ENCODE data around the gene DCLK2.

DCLK2 gene

DNA sequence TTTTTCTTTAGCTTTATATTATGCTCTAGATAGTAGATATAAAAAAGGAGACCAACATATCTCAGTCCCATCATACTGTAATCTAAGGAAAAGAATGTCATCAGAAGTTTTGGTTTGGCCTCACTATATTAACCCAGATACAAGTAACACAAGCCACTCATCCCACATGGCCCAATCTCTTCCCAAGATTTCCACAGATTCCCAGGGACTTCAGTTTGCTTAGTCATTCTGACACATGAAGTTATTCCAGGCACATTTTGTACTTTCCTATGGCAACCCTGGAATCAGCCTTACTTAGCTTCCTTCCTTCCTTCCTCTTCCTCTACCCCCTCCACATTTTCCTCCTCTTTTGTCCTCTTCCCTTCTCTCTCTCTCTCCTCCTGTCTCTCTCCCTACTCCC, 21.7 kb upstream of the DCLK2 start:
- Histone ChIP-seq H3K27ac (ENCODE audit: low read length) (no peak overlapping the region), H3K9ac (ENCODE audit: low read length) (no peak overlapping the region), H3K4me3 (ENCODE audit: low read length) (no peak overlapping the region), H3K27me3 (ENCODE audit: low read depth, low read length) (no peaks in the 10 kb centered on the region), H3K9me3 (ENCODE audit: insufficient read depth, low read length) (peaks cover 4% of the 10 kb centered on the region), H3K4me1 (ENCODE audit: low read length) (peaks cover 3% of the 10 kb centered on the region; the same call in 1 of the 2 replicates), H3K79me2 (ENCODE audit: low read length) (no peaks in the 10 kb centered on the region), H2AFZ (ENCODE audit: low read depth, low read length) (no peak overlapping the region), H4K20me1 (ENCODE audit: insufficient read depth, low read length) (no peaks in the 10 kb centered on the region), H3K4me2 (ENCODE audit: low read length) (no peak overlapping the region), H3K36me3 (replicated peaks; ENCODE audit: low read depth, low read length) (peaks cover 5% of the 10 kb centered on the region)
- no peak for TF ChIP-seq EZH2phosphoT487 (IDR thresholded peaks at IDR 0.05; ENCODE audit: low read depth)
- TF ChIP-seq, protein P1, sequence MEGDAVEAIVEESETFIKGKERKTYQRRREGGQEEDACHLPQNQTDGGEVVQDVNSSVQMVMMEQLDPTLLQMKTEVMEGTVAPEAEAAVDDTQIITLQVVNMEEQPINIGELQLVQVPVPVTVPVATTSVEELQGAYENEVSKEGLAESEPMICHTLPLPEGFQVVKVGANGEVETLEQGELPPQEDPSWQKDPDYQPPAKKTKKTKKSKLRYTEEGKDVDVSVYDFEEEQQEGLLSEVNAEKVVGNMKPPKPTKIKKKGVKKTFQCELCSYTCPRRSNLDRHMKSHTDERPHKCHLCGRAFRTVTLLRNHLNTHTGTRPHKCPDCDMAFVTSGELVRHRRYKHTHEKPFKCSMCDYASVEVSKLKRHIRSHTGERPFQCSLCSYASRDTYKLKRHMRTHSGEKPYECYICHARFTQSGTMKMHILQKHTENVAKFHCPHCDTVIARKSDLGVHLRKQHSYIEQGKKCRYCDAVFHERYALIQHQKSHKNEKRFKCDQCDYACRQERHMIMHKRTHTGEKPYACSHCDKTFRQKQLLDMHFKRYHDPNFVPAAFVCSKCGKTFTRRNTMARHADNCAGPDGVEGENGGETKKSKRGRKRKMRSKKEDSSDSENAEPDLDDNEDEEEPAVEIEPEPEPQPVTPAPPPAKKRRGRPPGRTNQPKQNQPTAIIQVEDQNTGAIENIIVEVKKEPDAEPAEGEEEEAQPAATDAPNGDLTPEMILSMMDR (IDR thresholded peaks at IDR 0.05; ENCODE audit: low read depth, low read length) = no peak

DNA sequence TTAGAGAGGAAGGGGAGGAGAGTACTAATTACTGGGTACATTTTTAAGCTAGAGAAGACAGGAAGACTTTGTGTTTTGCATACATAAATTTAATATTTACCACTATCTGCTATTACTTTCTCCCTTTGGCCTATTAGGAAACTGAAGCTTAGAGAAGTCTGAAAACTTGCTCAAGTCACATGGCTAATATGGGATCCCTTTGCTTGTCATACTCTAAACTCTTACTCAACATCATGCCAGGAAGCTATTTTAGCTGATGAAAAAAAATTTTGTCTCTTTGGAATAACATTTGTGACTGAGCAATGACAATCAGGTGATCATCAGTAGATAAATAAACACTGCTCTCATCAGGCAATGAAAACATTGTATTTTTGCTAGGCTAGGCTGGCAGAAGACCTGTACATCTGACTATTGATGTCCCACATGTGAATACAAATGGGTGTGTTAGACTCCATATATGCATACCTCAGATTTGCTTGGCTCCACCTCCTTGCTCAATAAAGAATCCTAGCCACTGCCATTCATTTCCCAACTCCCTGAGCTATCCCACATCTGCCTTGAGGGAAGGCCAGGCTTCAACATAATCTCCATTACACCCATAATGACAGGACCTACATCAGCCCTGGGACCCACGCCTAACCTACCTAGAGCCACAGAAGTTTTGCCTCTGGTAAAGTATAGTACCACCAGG, 17.0 kb upstream of the DCLK2 start:
- Histone ChIP-seq H3K9me3 (ENCODE audit: insufficient read depth, low read length) (peaks cover 9% of the 10 kb centered on the region), H3K27me3 (ENCODE audit: low read depth, low read length) (no peaks in the 10 kb centered on the region), H3K4me1 (ENCODE audit: low read length) (peaks cover 6% of the 10 kb centered on the region), H4K20me1 (ENCODE audit: insufficient read depth, low read length) (no peaks in the 10 kb centered on the region), H3K4me2 (ENCODE audit: low read length) (no peak overlapping the region), H3K36me3 (replicated peaks; ENCODE audit: low read depth, low read length) (peaks cover 3% of the 10 kb centered on the region), H2AFZ (ENCODE audit: low read depth, low read length) (no peak overlapping the region), H3K9ac (ENCODE audit: low read length) (no peak overlapping the region), H3K79me2 (ENCODE audit: low read length) (no peaks in the 10 kb centered on the region), H3K27ac (ENCODE audit: low read length) (no peak overlapping the region), H3K4me3 (ENCODE audit: low read length) (no peak overlapping the region)
- TF ChIP-seq, protein P1 (IDR thresholded peaks at IDR 0.05; ENCODE audit: low read depth, low read length) = no peak
- TF ChIP-seq EZH2phosphoT487 (IDR thresholded peaks at IDR 0.05; ENCODE audit: low read depth) = no peak

DNA sequence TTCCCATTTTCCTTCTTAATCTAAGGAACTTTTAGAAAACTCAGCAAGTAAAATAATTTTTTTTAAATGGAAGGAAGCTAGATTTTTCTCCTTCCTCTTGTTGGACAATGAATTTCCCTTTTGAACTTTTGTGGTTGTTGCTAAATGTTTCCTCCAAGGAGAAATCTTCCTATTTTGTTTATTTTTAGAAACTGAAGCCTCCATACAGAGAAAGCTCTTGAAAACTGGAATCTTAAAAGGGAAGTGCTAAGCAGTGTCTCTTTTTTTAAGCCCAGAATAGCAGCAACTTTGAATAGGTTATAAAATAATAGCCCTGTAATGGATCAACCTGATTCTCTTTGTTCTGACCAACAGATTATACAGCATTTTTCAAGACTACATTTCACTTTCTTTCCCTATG, 15.1 kb upstream of the DCLK2 start:
- Histone ChIP-seq H3K4me2 (ENCODE audit: low read length) (no peak overlapping the region), H3K27me3 (ENCODE audit: low read depth, low read length) (no peaks in the 10 kb centered on the region), H2AFZ (ENCODE audit: low read depth, low read length) (no peak overlapping the region), H3K36me3 (replicated peaks; ENCODE audit: low read depth, low read length) (peaks cover 3% of the 10 kb centered on the region), H3K9ac (ENCODE audit: low read length) (no peak overlapping the region), H3K27ac (ENCODE audit: low read length) (no peak overlapping the region), H3K79me2 (ENCODE audit: low read length) (no peaks in the 10 kb centered on the region), H4K20me1 (ENCODE audit: insufficient read depth, low read length) (no peaks in the 10 kb centered on the region), H3K4me1 (ENCODE audit: low read length) (peaks cover 6% of the 10 kb centered on the region), H3K4me3 (ENCODE audit: low read length) (no peak overlapping the region), H3K9me3 (ENCODE audit: insufficient read depth, low read length) (peaks cover 5% of the 10 kb centered on the region; the same call in 1 of the 2 replicates)
- TF ChIP-seq, protein P1 (IDR thresholded peaks at IDR 0.05; ENCODE audit: low read depth, low read length) = no peak
- no peak for TF ChIP-seq EZH2phosphoT487 (IDR thresholded peaks at IDR 0.05; ENCODE audit: low read depth)

DNA sequence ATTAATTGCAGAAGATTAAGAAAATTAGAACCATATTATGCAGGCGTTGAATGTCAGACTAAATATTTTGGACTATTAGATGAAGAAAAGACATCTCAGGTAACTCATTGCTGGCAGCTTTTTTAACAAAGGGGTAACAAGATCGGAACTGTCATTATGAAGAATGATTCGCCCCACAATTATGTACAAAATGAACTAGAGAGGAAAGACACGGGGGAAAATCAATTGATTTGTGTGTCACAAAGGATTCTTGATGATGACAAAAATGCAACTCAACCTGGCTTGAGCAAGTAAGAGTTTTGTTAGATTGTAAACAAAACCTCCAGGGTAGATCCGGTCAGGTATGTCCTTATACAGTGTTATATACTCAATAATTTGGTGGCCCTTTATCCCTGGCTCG, 12.5 kb upstream of the DCLK2 start:
- TF ChIP-seq, protein P1 (IDR thresholded peaks at IDR 0.05; ENCODE audit: low read depth, low read length) = no peak
- TF ChIP-seq EZH2phosphoT487 (IDR thresholded peaks at IDR 0.05; ENCODE audit: low read depth) = no peak
- Histone ChIP-seq H3K9me3 (ENCODE audit: insufficient read depth, low read length) (peaks cover 5% of the 10 kb centered on the region; the same call in 1 of the 2 replicates), H3K36me3 (replicated peaks; ENCODE audit: low read depth, low read length) (peaks cover under 1% of the 10 kb centered on the region), H3K27me3 (ENCODE audit: low read depth, low read length) (no peaks in the 10 kb centered on the region), H2AFZ (ENCODE audit: low read depth, low read length) (no peak overlapping the region), H3K4me3 (ENCODE audit: low read length) (no peak overlapping the region), H3K4me1 (ENCODE audit: low read length) (peaks cover 8% of the 10 kb centered on the region), H3K9ac (ENCODE audit: low read length) (no peak overlapping the region), H3K27ac (ENCODE audit: low read length) (no peak overlapping the region), H3K4me2 (ENCODE audit: low read length) (no peak overlapping the region), H3K79me2 (ENCODE audit: low read length) (no peaks in the 10 kb centered on the region), H4K20me1 (ENCODE audit: insufficient read depth, low read length) (no peaks in the 10 kb centered on the region)

All from OCI-LY3 (cell line).